MM.1S (cell line): ENCODE data around the gene ADNP2.

Experiments used
- CTCF ChIP-seq: fragments of 300-600 bp; sonication (generic); IDR thresholded peaks from 2 replicates; pipeline ENCODE4 v1.5.1; 2016; ENCODE audit warnings: antibody characterized with exemption, low read length, mixed read lengths
- EZH2 ChIP-seq: fragments of 300-600 bp; sonication (generic); optimal IDR thresholded peaks from 2 replicates; pipeline ENCODE3; 2017; ENCODE audit warnings: low read depth, mild to moderate bottlenecking, antibody characterized with exemption, low read length, mixed read lengths

- no peak for TF ChIP-seq CTCF
- TF ChIP-seq EZH2, result no peak
These were observed 3.5 kb upstream of the ADNP2 start for GRCh38 chr18:80105369-80106167.
